DOHH2 (cell line): ENCODE measurements around the gene BSDC1.

Experiments used
- CTCF ChIP-seq: fragments of 200-600 bp; sonication (generic); IDR thresholded peaks from one replicate; pipeline ENCODE4 v1.5.1; 2014; ENCODE audit warnings: antibody characterized with exemption, mild to moderate bottlenecking, low read depth, low read length; ENCODE audit not compliant: poor library complexity, severe bottlenecking
- EZH2phosphoT487 ChIP-seq: fragments of 200-600 bp; sonication (generic); IDR thresholded peaks from 2 replicates; pipeline ENCODE4 v1.6.1; 2017; ENCODE audit warnings: borderline replicate concordance, mild to moderate bottlenecking, antibody characterized with exemption, low read length, moderate library complexity, mixed read lengths

GRCh38 chr1:32367912-32368635 lies 26.2 kb downstream of the BSDC1 start:
- no peak for TF ChIP-seq CTCF
- TF ChIP-seq EZH2phosphoT487, result no peak
